ENCODE measurements around the gene COL11A1.
"Not testable (repeated sequence)": the region's sequence is repeated elsewhere in the genome, so short reads cannot be mapped to it uniquely, and the experiment has no call there.

COL11A1 gene

GRCh38 chr1:102937401-102937800, 170.9 kb downstream of the COL11A1 start:
- no peak overlapping the region for H3K4me3 ChIP-seq (ENCODE audit: low read depth, low read length)
- DNase-seq (ENCODE audit: low read depth), result no peak
- no peak for TF ChIP-seq CTCF (conservative IDR thresholded peaks at IDR 0.05; ENCODE audit: low read depth, low read length)

GRCh38 chr1:102933362-102933761, 175.0 kb downstream of the COL11A1 start:
- H3K4me3 ChIP-seq (ENCODE audit: low read depth, low read length); DNase-seq (ENCODE audit: low read depth): not testable (repeated sequence)

- DNase-seq (ENCODE audit: low read depth), result peak; percentile 62
- no peak overlapping the region for H3K4me3 ChIP-seq (ENCODE audit: low read depth, low read length)
- TF ChIP-seq CTCF (conservative IDR thresholded peaks at IDR 0.05; ENCODE audit: low read depth, low read length), result no peak
Observed at GRCh38 chr1:102919659-102920058, 188.7 kb downstream of the COL11A1 start.

GRCh38 chr1:102901996-102902395, 206.3 kb downstream of the COL11A1 start:
- DNase-seq (ENCODE audit: low read depth), result no peak
- H3K4me3 ChIP-seq (ENCODE audit: low read depth, low read length), result no peak overlapping the region
- no peak for TF ChIP-seq CTCF (conservative IDR thresholded peaks at IDR 0.05; ENCODE audit: low read depth, low read length)

GRCh38 chr1:102899935-102900334, 208.4 kb downstream of the COL11A1 start:
- no peak overlapping the region for H3K4me3 ChIP-seq (ENCODE audit: low read depth, low read length)
- DNase-seq (ENCODE audit: low read depth), result no peak
- no peak for TF ChIP-seq CTCF (conservative IDR thresholded peaks at IDR 0.05; ENCODE audit: low read depth, low read length)

GRCh38 chr1:102897557-102897956, 210.8 kb downstream of the COL11A1 start:
- TF ChIP-seq CTCF (conservative IDR thresholded peaks at IDR 0.05; ENCODE audit: low read depth, low read length), result no peak
- no peak overlapping the region for H3K4me3 ChIP-seq (ENCODE audit: low read depth, low read length)
- peak; percentile 73 for DNase-seq (ENCODE audit: low read depth)

- no peak for DNase-seq (ENCODE audit: low read depth)
- no peak overlapping the region for H3K4me3 ChIP-seq (ENCODE audit: low read depth, low read length)
- no peak for TF ChIP-seq CTCF (conservative IDR thresholded peaks at IDR 0.05; ENCODE audit: low read depth, low read length)
Observed at GRCh38 chr1:102896771-102897170, 211.6 kb downstream of the COL11A1 start.

GRCh38 chr1:102896286-102896685, 212.0 kb downstream of the COL11A1 start:
- TF ChIP-seq CTCF (conservative IDR thresholded peaks at IDR 0.05; ENCODE audit: low read depth, low read length), result no peak
- DNase-seq (ENCODE audit: low read depth), result no peak
- no peak overlapping the region for H3K4me3 ChIP-seq (ENCODE audit: low read depth, low read length)

Data from choroid plexus epithelial cell (primary cell).